ENCODE results near the gene GRIP1.

The GRIP1 gene

GRCh38 chr12:66441905-66442559 is 236.8 kb downstream of the GRIP1 start:
- DNase-seq: no peak

DNA sequence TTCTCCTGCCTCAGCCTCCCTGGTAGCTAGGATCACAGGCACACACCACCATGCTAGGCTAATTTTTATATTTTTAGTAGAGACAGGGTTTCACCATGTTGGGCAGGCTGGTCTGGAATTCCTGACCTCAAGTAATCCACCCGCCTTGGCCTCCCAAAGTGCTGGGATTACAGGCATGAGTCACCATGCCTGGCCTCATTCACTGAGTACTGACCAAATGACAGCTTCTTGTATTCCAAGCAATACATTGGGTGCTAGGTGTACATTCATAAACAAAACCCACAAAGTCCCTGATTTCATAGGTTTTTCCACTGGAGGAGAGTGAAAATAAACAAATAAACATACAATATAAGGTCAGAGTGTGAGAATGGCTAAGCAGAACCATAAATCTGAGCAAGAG is 240.3 kb downstream of the GRIP1 start:
- no peak for DNase-seq

DNA sequence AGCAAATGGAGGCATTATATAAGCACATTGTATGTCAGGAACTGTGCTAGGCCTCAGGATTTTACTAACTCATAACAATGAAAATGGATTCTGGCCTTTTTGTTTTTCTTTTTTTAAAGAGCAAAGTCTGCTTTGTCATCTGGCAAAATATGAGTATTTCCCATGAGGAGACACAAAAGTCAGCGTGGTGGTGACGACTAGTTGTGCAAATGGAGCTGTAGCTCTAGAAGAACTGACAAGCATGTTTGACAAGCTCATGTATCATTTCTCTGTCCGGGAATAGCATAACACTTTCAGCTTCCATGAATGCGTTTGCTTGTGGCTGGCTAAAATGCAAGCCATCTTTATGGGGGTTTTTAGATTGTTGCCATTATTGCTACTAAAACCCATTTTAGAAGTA is 248.8 kb downstream of the GRIP1 start:
- no peak for DNase-seq

GRCh38 chr12:66428870-66429269 is 250.0 kb downstream of the GRIP1 start:
- DNase-seq: no peak

DNA sequence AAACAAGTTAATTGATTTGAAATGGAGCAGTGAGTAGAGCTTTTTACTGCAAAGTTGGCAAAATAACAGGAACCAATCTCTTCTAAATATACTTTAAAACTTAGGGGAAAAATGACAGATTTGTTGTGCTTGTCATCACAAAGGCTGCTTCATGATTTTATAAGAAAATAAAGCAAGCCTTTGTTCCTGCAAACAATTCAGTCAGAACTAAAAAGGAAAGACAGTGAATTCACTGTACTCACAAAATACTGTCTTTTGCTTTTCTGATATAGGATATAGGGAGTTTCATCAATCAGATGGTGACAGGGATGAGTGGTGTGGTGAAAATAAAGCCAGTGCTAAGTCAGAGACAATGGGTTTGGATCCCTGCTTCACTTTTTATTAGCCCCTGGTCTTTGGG is 250.6 kb downstream of the GRIP1 start:
- DNase-seq: no peak

DNA sequence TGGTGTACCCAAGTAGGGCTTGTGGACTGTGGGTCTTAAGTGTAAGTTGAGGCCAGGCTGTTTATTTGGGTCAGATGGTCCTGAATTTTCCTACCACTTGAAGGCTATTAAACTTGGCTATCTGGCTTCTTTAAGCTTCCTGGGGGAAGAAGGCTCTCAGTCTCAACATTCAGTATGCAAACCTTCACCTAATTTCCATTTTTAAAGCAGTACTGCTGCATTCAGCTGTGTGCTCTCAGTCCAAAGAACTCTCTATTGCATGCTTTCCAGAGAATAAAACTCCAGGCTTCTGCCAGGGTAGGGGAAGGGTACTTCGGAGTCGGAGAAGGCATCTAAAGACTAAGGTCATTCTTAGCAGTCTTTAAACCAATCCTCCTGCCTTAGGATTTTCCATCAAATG is 252.2 kb downstream of the GRIP1 start:
- no peak for DNase-seq

DNA sequence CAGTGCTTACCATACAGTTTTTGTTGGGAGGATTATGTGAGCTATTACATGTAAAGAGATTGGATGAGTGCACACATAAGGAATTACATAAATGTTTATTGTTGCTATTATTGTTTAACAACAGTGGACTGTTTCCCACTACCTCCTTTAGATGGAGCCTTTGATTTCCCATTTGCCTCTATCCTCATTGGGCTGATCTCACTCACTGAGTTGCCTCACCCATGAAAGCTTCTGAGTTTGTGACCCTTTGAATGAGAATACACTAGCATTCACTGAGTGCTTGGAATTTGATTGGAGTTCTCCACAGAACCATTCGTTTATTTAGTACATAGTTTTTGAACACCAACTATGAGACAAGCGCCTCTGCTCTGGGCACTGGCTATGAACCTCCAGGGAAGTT is 255.6 kb downstream of the GRIP1 start:
- DNase-seq: no peak

GRCh38 chr12:66418908-66419307 is 260.0 kb downstream of the GRIP1 start:
- DNase-seq: no peak

GRCh38 chr12:66417217-66417616 is 261.7 kb downstream of the GRIP1 start:
- DNase-seq: no peak

- DNase-seq: peak; percentile 37
Measured at GRCh38 chr12:66409195-66409871, 269.5 kb downstream of the GRIP1 start.

- DNase-seq: no peak
Measured at GRCh38 chr12:66405395-66405794, 273.5 kb downstream of the GRIP1 start.

GRCh38 chr12:66403746-66404145 is 275.1 kb downstream of the GRIP1 start:
- DNase-seq: no peak

DNA sequence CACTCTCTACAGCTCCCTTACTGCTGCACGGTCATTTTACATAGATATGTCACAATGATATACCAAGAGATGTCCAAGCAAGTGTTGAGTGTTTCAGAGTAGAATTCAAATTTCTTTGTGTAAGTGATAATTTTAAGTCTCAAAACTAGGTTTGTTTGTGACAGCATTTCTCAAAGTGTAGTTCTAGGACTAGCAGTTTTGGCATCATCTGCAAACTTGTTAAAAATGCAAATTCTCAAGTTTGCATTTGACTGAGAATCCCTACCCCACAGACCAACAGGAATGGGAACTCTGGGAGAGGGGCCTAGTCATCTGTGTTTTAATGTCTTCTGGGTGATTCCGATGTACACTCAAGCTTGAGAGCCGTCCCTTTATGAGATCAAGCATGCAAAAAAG is 279.0 kb downstream of the GRIP1 start:
- DNase-seq: no peak

DNA sequence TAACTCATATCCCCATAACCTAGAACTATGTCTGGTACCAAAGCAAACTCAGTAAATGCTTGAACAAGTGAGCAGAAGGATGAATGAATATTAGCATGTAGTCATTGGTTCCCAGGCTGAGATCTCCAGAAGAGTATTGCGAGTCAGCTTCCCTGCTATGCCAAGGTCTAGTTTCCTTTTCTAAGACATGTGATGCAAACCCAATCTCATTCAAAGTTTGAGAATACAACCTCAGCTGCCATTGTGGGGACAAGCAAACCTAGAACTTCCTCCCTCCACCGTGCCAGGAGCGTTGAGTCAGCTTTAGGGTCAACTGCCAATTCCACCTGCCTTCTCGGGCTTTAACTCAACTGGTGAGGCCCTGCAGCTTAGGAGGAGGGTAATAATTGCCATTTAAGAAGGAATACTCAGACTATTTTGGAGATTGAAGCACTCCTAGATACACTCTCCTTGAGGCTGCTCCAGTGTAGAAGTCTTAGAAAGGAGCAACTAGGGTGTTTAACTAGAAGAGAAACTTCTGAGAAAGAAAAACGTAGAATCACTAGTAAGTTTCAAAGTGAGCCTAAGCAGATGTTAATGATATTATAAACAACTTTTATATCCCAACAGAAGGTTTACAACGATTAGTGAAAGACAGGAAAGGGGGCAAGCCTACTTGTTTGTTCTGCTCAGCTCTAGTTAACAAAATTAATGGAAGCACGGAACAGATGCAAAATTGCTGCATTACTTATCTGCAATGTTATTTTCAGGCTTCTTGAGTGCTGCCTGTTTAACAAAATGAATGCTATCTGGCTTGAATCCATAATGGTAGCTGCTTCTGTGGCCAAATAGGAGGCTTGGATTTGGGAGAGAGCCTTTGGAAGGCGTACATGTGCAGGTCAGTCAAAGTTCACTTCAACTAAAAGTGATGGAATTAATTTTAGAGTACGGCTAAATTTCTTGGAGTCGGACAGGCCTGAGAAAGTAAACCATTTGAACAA is 279.7 kb downstream of the GRIP1 start:
- peak; percentile 61 for DNase-seq

DNA sequence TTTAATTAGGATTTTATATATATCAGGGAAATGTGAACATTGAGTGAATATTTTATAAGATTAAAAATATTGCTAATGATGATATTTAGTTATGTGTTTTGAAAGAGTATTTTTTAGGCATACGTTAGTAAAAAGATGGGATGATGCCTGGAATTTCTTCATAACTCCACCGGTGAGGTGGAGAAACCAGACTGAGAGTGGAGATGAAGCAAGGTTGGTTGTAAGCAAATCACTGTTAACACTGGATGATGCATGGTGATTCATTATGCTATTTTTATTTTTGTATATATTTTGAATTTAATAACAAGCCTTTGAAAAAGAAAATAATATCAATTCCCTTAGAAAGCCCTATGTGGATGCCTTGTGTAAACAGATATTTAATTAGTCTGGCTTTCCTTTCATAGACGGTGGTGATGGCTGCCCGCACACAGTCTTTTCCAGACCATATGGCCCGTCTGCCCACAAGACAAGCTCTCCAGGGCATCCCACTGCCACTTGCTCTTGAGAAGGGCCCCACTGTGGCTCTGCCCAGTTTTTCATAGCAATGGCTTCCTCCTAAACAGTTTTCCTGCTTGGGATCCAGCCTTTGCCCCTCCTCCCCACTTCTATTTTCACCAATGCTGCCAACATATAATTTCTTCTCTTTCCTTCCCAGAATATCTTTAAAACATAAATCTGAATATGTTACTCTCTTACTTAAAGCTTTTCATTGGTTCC is 281.1 kb downstream of the GRIP1 start:
- DNase-seq: no peak

- no peak for DNase-seq
Measured at GRCh38 chr12:66393890-66394289, 285.0 kb downstream of the GRIP1 start.

DNA sequence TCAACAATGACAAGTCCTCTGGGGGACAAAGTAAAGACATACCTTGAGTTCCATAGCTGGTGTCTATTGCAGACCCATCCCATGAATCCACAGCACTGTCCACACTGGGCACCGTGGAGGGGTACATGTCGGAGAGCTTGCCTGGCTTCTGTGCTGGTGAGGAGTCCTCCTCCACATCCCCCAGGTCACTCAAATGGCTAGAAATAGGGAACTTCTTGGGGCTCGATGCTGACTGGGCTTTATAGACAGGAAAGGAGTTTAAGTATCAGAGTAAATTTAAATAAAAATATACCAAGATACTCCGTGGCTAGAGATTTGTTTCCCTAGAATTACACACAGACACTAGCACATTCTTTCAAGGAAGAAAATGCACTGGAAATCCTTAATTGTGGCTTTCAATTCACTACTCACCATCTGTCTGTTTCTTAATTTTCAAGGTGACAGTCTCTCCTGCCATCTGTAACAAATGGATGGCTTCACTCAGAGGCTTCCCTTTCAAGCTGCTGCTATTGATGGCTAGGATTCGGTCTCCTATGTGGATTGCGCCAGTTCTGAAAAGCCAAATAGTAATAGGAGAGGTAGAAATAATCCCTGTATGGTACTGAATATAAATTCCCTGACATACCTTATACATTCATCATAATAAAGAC is 286.5 kb downstream of the GRIP1 start:
- no peak for DNase-seq

GRCh38 chr12:66388517-66388916 is 290.4 kb downstream of the GRIP1 start:
- peak; percentile 70 for DNase-seq

DNA sequence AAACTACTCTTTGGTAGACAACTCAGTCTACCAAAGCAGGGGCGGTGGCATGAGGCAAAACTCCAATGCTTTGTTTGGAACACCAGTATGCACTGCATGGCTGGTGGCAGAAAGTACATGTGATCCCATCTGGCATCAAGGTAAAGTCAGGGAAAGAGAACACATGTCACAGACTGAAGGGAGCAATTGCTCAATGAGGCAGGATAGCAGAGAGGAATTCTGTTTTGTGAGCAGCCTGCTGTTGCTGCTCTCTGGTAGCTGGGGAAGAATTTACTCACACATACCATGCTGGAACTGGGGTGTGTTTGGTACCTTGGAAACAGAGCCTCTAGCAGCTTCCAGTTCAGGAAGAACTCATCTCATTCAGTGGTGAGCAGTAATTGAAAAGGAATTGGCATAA is 291.8 kb downstream of the GRIP1 start:
- no peak for DNase-seq

- DNase-seq: no peak
Measured at GRCh38 chr12:66380769-66381535, 297.9 kb downstream of the GRIP1 start.

- DNase-seq: peak; percentile 8
Measured at GRCh38 chr12:66379616-66380015, 299.3 kb downstream of the GRIP1 start.

GRCh38 chr12:66375560-66375959 is 303.3 kb downstream of the GRIP1 start:
- DNase-seq: no peak
